ENCODE results near the gene FAR2.

The FAR2 gene

DNA sequence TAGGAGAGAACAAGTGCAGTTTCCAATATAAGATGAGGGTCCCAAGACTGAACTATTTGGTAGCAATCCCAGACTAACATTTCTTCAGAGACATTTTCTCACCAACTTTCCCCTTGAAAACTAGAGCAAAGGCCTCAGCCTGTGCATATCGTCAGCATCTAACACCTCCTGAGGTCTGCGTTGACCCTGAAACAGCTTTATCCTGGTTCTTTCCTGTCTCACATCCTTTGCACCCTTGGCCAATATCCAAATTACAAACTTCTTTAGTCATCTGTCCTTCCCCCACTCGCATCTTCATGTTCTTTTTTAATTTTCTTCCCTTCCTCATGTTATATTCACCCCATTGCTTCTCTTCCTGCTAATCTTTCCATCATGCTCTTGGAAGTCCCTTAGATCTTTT is 83.0 kb downstream of the FAR2 start:
- Histone ChIP-seq H4K8ac (ENCODE audit: low read depth, low read length) (no peak overlapping the region), H3K9ac (ENCODE audit: low read length) (no peak overlapping the region), H3K14ac (ENCODE audit: low read length) (no peak overlapping the region), H3K27me3 (ENCODE audit: insufficient read depth, low read length) (no peaks in the 10 kb centered on the region), H3K4me2 (ENCODE audit: low read length) (no peak overlapping the region), H3K4me1 (ENCODE audit: control insufficient read depth in 1 of 2, insufficient read depth in 2 of 2, low read length in 2 of 2) (peaks cover 4% of the 10 kb centered on the region in 2 experiments), H3K4ac (ENCODE audit: low read depth, low read length) (no peak overlapping the region), H2AFZ (ENCODE audit: insufficient read depth, low read length, poor library complexity) (no peak overlapping the region), H2AK5ac (ENCODE audit: low read length) (no peak overlapping the region), H4K91ac (ENCODE audit: low read depth, low read length) (no peak overlapping the region), H3K4me3 (ENCODE audit: low read depth, low read length) (no peak overlapping the region), H3K27ac (ENCODE audit: low read depth, low read length) (no peak overlapping the region), H3K9me3 (ENCODE audit: insufficient read depth, low read depth, low read length) (peaks cover 2% of the 10 kb centered on the region), H3K18ac (ENCODE audit: low read length) (no peak overlapping the region), H2BK12ac (ENCODE audit: low read length) (no peak overlapping the region), H3K79me2 (ENCODE audit: control insufficient read depth, insufficient read depth, low read length, poor library complexity) (no peaks in the 10 kb centered on the region), H2BK5ac (ENCODE audit: low read depth, low read length, poor library complexity) (no peak overlapping the region), H4K12ac (ENCODE audit: low read depth, low read length) (no peak overlapping the region), H2BK120ac (ENCODE audit: insufficient read depth, low read length, poor library complexity) (no peak overlapping the region), H3K23ac (ENCODE audit: low read length) (no peak overlapping the region), H3K79me1 (ENCODE audit: low read length) (no peaks in the 10 kb centered on the region), H3K36me3 (ENCODE audit: control insufficient read depth in 1 of 2, insufficient read depth in 2 of 2, low read length in 2 of 2) (peaks cover 0 to 2% of the 10 kb centered on the region in 2 experiments)
- WGBS (ENCODE audit: extremely low coverage, insufficient coverage, insufficient read length) = 100% methylated on average over 1 of the region's 3 CpGs
- no peak for DNase-seq

DNA sequence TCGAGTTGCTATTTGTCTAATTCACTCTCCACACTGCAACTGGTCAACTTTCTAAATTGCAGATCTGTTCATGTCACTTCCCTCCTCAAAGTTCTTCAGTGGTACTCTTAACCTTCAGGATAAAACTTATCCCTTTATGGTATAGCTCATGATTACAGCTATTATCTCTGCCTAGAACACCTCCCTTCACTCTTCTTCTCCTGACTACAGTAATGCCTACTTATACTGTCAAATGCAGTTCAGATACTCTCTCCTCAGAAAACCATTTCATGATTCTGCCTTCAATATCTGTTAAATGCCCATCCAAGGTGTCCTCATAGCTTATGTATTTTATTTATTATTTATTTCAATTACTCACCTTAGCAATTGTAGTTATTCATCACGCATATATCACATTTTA is 85.5 kb downstream of the FAR2 start:
- Histone ChIP-seq H2AFZ (ENCODE audit: insufficient read depth, low read length, poor library complexity) (no peak overlapping the region), H3K4me3 (ENCODE audit: low read depth, low read length) (no peak overlapping the region), H3K9me3 (ENCODE audit: insufficient read depth, low read depth, low read length) (peaks cover 2% of the 10 kb centered on the region), H2AK5ac (ENCODE audit: low read length) (no peak overlapping the region), H3K9ac (ENCODE audit: low read length) (no peak overlapping the region), H3K4me1 (ENCODE audit: control insufficient read depth in 1 of 2, insufficient read depth in 2 of 2, low read length in 2 of 2) (peaks cover 4% of the 10 kb centered on the region in 2 experiments), H3K27ac (ENCODE audit: low read depth, low read length) (no peak overlapping the region), H2BK12ac (ENCODE audit: low read length) (no peak overlapping the region), H4K91ac (ENCODE audit: low read depth, low read length) (no peak overlapping the region), H2BK5ac (ENCODE audit: low read depth, low read length, poor library complexity) (no peak overlapping the region), H3K79me2 (ENCODE audit: control insufficient read depth, insufficient read depth, low read length, poor library complexity) (no peaks in the 10 kb centered on the region), H3K27me3 (ENCODE audit: insufficient read depth, low read length) (no peaks in the 10 kb centered on the region), H2BK120ac (ENCODE audit: insufficient read depth, low read length, poor library complexity) (no peak overlapping the region), H3K18ac (ENCODE audit: low read length) (no peak overlapping the region), H4K8ac (ENCODE audit: low read depth, low read length) (no peak overlapping the region), H3K4me2 (ENCODE audit: low read length) (no peak overlapping the region), H4K12ac (ENCODE audit: low read depth, low read length) (no peak overlapping the region), H3K4ac (ENCODE audit: low read depth, low read length) (no peak overlapping the region), H3K79me1 (ENCODE audit: low read length) (no peaks in the 10 kb centered on the region), H3K14ac (ENCODE audit: low read length) (no peak overlapping the region), H3K36me3 (ENCODE audit: control insufficient read depth in 1 of 2, insufficient read depth in 2 of 2, low read length in 2 of 2) (peaks cover 0 to 2% of the 10 kb centered on the region in 2 experiments), H3K23ac (ENCODE audit: low read length) (no peak overlapping the region)
- WGBS (ENCODE audit: extremely low coverage, insufficient coverage, insufficient read length) = no CpG with 5 or more reads among the region's 2 CpGs
- no peak for DNase-seq

DNA sequence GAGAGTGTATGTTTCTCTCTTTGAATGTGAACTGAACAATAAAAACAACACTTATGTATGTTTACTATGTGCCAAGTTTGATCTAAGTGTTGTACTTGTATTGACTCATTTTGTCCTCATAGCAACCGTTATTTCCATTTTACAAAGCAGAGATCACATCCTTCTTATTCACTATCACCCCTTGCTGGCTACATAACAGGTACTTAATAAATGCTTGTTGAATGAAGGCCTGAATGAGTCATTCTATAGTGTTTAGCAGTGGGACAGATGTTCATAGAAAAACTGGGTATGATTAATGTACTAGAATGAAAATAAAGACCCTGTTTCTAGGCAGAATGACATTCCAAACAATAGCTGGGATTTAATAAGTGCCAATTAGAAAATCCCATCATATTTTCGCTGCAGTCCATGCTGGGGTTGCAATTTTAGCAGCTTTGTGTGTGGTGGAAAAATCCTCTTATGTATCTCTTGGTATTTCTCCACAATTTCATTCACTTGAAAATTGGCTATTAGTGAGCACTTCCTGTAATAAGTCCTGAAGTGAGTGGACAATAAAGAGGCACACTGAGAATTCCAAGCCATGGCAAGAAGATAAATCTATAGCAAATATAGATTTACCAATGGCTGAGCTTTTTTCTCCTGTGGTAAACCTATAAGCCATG is 86.0 kb downstream of the FAR2 start:
- H3K4ac ChIP-seq (ENCODE audit: low read depth, low read length) = no peak overlapping the region
- DNase-seq = no peak
- no peak overlapping the region for H2BK12ac ChIP-seq (ENCODE audit: low read length)
- no peak overlapping the region for H4K8ac ChIP-seq (ENCODE audit: low read depth, low read length)
- peaks cover 4 to 5% of the 10 kb centered on the region in 2 experiments for H3K4me1 ChIP-seq (ENCODE audit: control insufficient read depth in 1 of 2, insufficient read depth in 2 of 2, low read length in 2 of 2)
- no peak overlapping the region for H2BK120ac ChIP-seq (ENCODE audit: insufficient read depth, low read length, poor library complexity)
- no peak overlapping the region for H3K23ac ChIP-seq (ENCODE audit: low read length)
- no peaks in the 10 kb centered on the region for H3K27me3 ChIP-seq (ENCODE audit: insufficient read depth, low read length)
- H3K4me3 ChIP-seq (ENCODE audit: low read depth, low read length) = no peak overlapping the region
- H3K18ac ChIP-seq (ENCODE audit: low read length) = no peak overlapping the region
- no peaks in the 10 kb centered on the region for H3K79me1 ChIP-seq (ENCODE audit: low read length)
- no peak overlapping the region for H2AK5ac ChIP-seq (ENCODE audit: low read length)
- no CpG with 5 or more reads among the region's 2 CpGs for WGBS (ENCODE audit: extremely low coverage, insufficient coverage, insufficient read length)
- no peaks in the 10 kb centered on the region for H3K79me2 ChIP-seq (ENCODE audit: control insufficient read depth, insufficient read depth, low read length, poor library complexity)
- H2BK5ac ChIP-seq (ENCODE audit: low read depth, low read length, poor library complexity) = no peak overlapping the region
- H3K36me3 ChIP-seq (ENCODE audit: control insufficient read depth in 1 of 2, insufficient read depth in 2 of 2, low read length in 2 of 2) = peaks cover 0 to 2% of the 10 kb centered on the region in 2 experiments
- H4K91ac ChIP-seq (ENCODE audit: low read depth, low read length) = no peak overlapping the region
- no peak overlapping the region for H3K14ac ChIP-seq (ENCODE audit: low read length)
- no peak overlapping the region for H3K27ac ChIP-seq (ENCODE audit: low read depth, low read length)
- H3K9me3 ChIP-seq (ENCODE audit: insufficient read depth, low read depth, low read length) = peaks cover 2% of the 10 kb centered on the region
- no peak overlapping the region for H3K4me2 ChIP-seq (ENCODE audit: low read length)
- H2AFZ ChIP-seq (ENCODE audit: insufficient read depth, low read length, poor library complexity) = no peak overlapping the region
- H4K12ac ChIP-seq (ENCODE audit: low read depth, low read length) = no peak overlapping the region
- H3K9ac ChIP-seq (ENCODE audit: low read length) = no peak overlapping the region

DNA sequence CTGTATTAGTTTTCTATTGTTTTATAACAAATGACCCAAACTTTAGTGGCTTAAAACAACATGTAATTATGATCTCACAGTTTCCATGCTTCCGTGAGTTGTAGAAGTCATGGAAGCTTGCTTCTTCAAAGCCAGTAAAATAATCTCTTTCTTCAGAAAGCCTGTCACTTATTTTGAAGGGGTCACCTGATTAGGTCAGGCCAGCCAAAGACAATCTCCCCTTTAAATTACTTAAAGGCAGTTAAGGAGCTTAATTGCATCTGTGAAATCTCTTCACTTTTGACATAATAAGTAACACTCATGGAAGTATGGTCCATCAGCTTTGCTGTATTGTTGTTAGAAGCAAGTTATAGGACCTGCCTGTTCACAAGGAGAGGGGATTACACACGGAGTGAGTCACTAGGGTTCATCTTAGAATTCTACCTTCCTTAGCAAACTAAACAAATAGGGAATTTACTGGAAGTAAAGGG is 89.8 kb downstream of the FAR2 start:
- no peak overlapping the region for H4K91ac ChIP-seq (ENCODE audit: low read depth, low read length)
- no peak overlapping the region for H3K4ac ChIP-seq (ENCODE audit: low read depth, low read length)
- no peak overlapping the region for H2BK5ac ChIP-seq (ENCODE audit: low read depth, low read length, poor library complexity)
- H3K9ac ChIP-seq (ENCODE audit: low read length) = no peak overlapping the region
- peaks cover 2% of the 10 kb centered on the region for H3K9me3 ChIP-seq (ENCODE audit: insufficient read depth, low read depth, low read length)
- WGBS (ENCODE audit: extremely low coverage, insufficient coverage, insufficient read length) = no CpG with 5 or more reads among the region's 2 CpGs
- no peaks in the 10 kb centered on the region for H3K79me2 ChIP-seq (ENCODE audit: control insufficient read depth, insufficient read depth, low read length, poor library complexity)
- no peak overlapping the region for H4K12ac ChIP-seq (ENCODE audit: low read depth, low read length)
- no peak overlapping the region for H3K4me2 ChIP-seq (ENCODE audit: low read length)
- H3K23ac ChIP-seq (ENCODE audit: low read length) = no peak overlapping the region
- H2BK120ac ChIP-seq (ENCODE audit: insufficient read depth, low read length, poor library complexity) = no peak overlapping the region
- no peak overlapping the region for H3K18ac ChIP-seq (ENCODE audit: low read length)
- H2AFZ ChIP-seq (ENCODE audit: insufficient read depth, low read length, poor library complexity) = no peak overlapping the region
- DNase-seq = no peak
- H4K8ac ChIP-seq (ENCODE audit: low read depth, low read length) = no peak overlapping the region
- no peak overlapping the region for H3K14ac ChIP-seq (ENCODE audit: low read length)
- H3K79me1 ChIP-seq (ENCODE audit: low read length) = no peaks in the 10 kb centered on the region
- H2BK12ac ChIP-seq (ENCODE audit: low read length) = no peak overlapping the region
- H3K36me3 ChIP-seq (ENCODE audit: control insufficient read depth in 1 of 2, insufficient read depth in 2 of 2, low read length in 2 of 2) = no peaks in the 10 kb centered on the region
- no peak overlapping the region for H2AK5ac ChIP-seq (ENCODE audit: low read length)
- H3K27me3 ChIP-seq (ENCODE audit: insufficient read depth, low read length) = no peaks in the 10 kb centered on the region
- no peak overlapping the region for H3K4me3 ChIP-seq (ENCODE audit: low read depth, low read length)
- peaks cover 6 to 8% of the 10 kb centered on the region in 2 experiments for H3K4me1 ChIP-seq (ENCODE audit: control insufficient read depth in 1 of 2, insufficient read depth in 2 of 2, low read length in 2 of 2)
- H3K27ac ChIP-seq (ENCODE audit: low read depth, low read length) = no peak overlapping the region
